Measurements from ENCODE around the gene ITGA11.
"Not testable (repeated sequence)": the region's sequence is repeated elsewhere in the genome, so short reads cannot be mapped to it uniquely, and the experiment has no call there.

The ITGA11 gene

GRCh38 chr15:68423359-68424296, 8.3 kb downstream of the ITGA11 start:
- no peak for DNase-seq

- not testable (repeated sequence) for DNase-seq
Measured at GRCh38 chr15:68422403-68423145, 9.4 kb downstream of the ITGA11 start.

GRCh38 chr15:68421798-68422402, 10.1 kb downstream of the ITGA11 start:
- no peak for DNase-seq

- DNase-seq = peak; percentile 1
Measured at GRCh38 chr15:68421115-68421551, 10.8 kb downstream of the ITGA11 start.

- no peak for DNase-seq
Measured at GRCh38 chr15:68420186-68420684, 11.7 kb downstream of the ITGA11 start.

DNA sequence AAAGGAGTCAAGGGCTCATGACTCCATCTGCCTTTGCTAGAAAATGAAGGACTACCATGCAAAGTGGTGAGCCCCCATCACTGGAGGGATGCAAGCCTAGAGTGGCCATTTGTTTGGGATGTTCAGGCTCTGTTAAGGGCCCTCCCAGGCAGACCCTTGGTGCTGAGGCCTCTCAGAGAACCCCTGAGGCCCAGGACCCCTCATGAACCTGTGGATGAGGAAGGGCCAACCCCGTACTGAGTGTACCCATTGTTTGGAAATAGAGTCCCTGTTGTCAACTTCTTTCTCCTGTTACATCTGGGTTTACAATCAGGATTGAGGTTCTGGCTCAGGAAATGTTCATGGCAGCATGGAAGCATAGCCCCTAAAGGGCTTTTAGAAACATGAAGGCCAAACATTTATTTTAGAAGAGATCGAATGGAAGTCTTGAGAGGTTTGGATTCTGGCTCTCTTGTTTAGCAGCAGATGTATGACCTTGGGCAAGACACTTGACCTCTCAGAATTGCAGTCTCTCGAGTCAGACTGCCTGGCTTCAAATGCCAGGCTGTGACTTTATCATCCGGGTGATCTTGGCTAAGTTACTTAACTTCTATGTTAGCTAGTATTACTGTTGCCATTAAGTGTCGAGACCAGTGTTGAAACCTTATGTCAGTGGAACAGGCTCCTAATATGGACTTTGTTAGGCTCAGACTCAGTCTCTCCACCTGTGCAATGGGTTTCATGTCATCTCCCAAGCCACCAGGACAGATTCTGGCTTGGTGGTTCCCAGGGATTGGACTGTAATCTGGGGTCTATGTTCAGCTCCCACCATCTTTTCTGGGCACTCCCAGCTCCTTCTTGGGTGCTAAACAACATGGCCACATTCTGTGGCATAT, 12.4 kb downstream of the ITGA11 start:
- peak; percentile 11 for DNase-seq

DNA sequence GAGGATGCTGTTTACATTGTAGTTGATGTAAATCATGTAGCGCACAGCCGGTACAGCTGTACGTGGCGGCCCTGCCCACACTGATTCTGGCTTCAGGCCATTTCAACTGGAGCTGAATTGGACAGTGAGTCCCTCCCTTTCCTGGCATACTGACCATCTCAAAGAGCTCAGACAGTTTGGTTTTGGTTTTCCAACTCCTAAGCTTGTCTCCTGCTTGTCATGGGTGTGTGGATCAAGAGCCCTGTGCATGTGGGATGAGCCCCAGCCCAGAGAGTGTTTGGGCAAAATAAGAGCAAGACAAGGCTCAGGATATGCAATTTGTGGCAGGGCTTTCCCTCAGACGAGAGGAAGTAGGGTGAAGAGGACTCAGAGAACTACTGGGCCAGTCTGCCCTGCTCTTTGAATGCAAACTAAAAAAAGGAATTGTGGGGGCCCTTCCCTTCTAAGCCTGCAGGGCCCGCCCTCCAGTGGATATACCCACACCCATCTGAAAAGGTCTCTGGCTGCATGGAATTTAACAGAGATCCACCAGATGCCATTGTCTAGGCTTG, 13.3 kb downstream of the ITGA11 start:
- peak; percentile 11 for DNase-seq

DNA sequence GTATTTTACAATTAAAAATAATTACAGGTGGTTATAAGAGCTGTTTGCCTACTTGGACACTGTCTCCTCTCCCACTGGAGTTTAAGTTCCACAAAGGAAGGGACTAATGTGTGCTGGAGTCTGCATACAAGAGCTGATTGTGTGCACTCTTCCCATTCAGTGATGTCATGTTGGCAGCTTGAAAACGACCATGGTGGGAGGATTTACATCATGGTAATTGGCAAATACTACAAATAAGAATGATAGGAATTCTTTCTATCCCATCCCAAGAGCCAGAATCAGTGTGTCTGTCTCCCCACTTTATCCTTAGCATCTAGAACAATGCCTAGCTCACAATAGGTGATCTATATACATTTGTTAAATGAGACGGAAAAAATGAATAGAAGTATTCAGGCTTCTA, 14.1 kb downstream of the ITGA11 start:
- no peak for DNase-seq

DNA sequence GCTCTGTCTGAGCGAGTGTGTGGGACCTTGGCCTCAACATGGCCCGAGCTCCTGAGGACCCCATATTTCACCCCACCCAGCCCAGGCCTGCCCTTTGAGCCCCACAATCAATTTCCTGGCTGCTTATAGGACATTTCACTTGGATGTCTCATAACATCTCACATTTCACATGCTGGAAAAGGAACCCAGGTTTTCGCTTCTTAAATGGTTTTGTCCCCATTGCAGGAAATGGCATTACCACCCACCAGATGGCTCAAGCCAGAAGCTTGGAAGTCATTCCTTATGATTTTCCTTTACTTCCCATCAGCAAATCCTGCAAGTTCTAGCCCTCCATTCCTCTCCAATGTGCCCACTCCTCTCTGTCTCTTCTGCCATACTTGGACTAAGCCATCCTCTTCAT, 14.9 kb downstream of the ITGA11 start:
- DNase-seq = no peak

GRCh38 chr15:68416158-68416535, 15.8 kb downstream of the ITGA11 start:
- no peak for DNase-seq

- peak; percentile 17 for DNase-seq
Measured at GRCh38 chr15:68415501-68416157, 16.3 kb downstream of the ITGA11 start.

DNA sequence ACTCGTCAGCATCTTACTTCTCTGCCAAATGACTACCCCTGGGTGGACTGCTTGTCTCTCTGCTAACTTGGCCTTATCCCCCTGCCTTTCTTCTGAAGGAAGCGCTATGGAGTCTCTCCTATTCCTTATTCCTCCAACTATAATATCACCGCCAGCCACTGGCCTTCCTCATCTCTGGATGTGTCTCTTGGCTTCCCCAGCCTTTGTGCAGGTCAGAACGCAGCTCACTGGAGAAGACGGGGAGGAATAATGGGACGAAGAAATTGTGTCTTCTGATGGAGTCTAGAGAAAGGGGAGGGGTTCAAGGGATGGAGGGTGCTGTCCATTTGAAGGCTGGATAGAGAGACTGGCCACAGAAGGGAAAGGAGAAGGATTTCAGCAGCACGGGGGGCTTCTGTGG, 16.9 kb downstream of the ITGA11 start:
- DNase-seq = peak; percentile 7

GRCh38 chr15:68414591-68414990, 17.4 kb downstream of the ITGA11 start:
- peak; percentile 3 for DNase-seq

- no peak for DNase-seq
Measured at GRCh38 chr15:68414206-68414555, 17.8 kb downstream of the ITGA11 start.

DNA sequence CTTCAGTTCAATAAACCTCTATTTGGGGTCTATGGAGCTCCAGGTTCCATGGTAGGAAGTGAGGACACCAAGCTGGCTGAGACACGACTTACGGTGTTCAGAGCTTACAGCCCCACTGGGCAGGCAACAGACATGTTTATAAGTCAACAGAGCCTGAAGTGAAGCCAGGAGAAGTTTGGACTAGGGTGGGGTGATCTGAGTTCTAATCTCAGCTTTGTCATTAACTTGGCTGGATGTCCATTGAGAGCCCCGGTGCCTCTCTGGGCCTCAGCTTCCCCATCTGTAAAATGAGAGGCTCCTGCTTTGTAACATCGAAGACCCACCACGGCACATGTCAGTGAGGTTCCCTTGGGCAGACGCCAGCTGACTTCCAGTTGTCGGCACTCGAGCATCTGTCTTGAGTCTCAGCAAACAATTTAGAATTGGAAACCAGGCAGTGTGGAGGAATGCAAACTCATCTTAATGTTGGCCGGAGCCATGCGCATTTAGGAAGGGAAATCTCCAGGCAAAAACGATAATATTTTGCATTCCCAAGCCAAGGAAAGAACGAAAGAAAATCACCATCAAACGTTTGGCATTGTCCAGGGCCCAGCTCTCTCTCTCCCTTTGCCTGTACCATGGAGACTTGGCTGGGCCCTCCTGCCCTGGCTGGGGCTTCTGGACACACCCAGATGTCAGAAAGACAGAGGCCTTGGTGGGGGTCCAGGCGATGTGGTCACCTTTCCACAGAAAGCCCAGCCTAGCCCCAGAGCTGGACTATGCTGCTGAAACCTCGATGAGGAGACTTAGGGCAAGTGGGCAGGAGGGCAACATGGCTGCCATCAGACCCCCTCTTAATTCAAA, 18.4 kb downstream of the ITGA11 start:
- DNase-seq = peak; percentile 12

DNA sequence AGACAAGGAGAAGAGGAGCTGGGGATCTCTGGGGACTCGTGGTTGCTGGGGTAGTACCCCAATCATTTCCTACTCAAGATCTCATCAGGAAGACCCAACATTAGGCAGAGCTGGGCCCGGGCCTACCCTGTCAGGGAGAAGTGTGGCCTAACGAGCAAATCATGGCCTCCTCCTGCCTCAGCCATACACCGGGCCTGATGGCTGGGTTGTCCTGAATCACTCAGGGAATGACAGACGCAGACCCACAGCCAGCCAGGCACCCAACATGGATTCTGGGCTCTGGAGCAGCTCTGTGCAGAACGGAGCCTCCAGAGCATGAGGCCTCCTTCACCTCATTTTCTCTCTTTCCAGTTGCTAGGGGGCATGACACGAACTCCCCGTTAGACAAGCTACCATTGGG, 19.7 kb downstream of the ITGA11 start:
- DNase-seq = peak; percentile 8

DNA sequence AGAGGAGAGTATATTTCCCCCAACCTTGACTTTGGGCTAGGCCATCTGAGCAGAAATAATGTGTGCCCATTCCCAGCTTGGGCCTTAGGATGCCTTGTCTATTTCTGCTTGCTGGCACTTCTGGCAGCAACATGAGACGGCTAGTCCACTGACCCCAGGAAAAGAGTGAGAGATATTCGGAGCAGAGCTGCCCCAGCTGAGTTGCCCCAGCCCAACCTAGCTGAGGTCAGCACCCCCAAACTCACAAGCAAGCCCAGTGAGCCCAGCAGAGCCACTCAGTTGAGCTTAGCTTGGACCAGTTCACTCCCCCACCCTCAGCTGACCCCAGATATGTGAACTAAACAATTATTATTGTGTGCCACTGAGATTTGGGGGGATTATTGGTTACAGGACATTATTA, 20.2 kb downstream of the ITGA11 start:
- peak; percentile 9 for DNase-seq

DNA sequence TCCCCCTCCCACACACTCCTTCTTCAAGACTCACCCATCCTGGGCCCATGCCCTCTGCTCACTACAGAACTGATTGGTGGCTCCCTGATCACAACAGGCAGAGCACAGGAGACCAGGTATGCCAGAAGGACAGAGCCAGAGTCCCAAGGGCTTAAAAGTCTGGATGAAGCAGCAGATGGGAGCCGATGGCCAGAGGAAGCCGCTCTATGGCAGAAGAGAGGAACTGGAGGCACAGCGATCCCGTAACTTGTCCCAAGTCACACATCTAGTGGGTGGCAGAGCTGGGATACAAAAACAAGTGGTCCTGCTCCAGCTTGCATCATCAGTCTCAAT, 20.7 kb downstream of the ITGA11 start:
- peak; percentile 1 for DNase-seq

DNA sequence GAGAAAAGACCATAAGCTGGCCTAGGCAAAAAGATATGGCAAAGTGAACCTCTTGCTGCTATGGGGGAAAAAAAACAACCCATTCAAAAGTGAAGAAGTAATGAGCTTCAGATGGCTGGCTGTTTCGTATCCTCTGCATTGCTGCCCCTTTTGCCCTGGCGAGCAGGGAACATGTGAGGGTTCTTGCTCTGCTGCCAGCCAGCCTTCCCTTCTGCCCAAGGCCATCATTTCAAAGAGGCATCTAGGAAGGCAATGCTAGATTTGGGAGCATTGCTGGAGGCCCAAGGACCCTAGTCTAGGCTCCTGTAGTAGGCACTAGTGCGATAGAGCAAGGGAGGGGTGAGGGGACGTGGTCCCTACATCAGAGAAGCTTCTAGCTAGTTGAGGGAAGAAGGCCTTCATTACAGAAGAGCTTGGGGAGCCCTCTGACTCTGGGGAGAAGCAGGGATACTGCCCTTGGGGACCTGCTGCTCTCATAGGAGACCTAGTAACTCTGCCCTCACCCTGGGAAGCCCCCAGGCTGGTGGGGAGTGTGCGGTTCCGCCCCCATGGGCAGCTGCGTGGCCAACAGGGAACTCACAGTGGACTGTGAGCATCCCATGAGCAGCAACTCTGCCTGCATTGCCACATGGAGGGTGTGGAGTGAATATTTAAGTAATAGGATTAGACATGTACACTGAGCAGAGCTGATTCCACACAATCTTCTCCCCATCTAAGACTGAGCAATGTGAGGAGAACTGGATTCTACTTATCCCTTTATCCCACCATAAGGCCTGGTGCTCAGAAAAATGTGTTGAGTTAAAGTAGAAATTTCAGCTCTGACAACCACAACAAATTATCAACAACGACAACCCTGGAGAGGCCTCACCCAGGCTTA, 21.3 kb downstream of the ITGA11 start:
- DNase-seq = peak; percentile 5
